Measurements from ENCODE around the gene S100Z.
"Not testable (repeated sequence)": the region's sequence is repeated elsewhere in the genome, so short reads cannot be mapped to it uniquely, and the experiment has no call there.

S100Z gene

GRCh38 chr5:76812209-76812608, 37.6 kb upstream of the S100Z start:
- H3K9ac ChIP-seq (ENCODE audit: low read length); H3K9me3 ChIP-seq (ENCODE audit: control insufficient read depth, low read length); DNase-seq (ENCODE audit: low read depth): not testable (repeated sequence)

GRCh38 chr5:76813982-76814562, 35.7 kb upstream of the S100Z start:
- H3K27me3 ChIP-seq (replicated peaks; ENCODE audit: control insufficient read depth, insufficient read depth, low read length) = no peaks in the 10 kb centered on the region
- H3K9me3 ChIP-seq (ENCODE audit: control insufficient read depth, low read length) = no peaks in the 10 kb centered on the region
- DNase-seq (ENCODE audit: low read depth) = peak; percentile 73
- H3K4me1 ChIP-seq (ENCODE audit: control insufficient read depth, insufficient read depth, low read length) = peaks cover 3% of the 10 kb centered on the region
- H3K4me3 ChIP-seq (ENCODE audit: low read length) = no peak overlapping the region
- no peaks in the 10 kb centered on the region for H3K36me3 ChIP-seq (ENCODE audit: control insufficient read depth, insufficient read depth, low read length, severe bottlenecking)
- no peak overlapping the region for H3K9ac ChIP-seq (ENCODE audit: low read length)

More at GRCh38 chr5:76812209-76812608, 37.6 kb upstream of the S100Z start:
- not testable (repeated sequence) for H3K27me3 ChIP-seq (replicated peaks; ENCODE audit: control insufficient read depth, insufficient read depth, low read length); H3K4me3 ChIP-seq (ENCODE audit: low read length); H3K36me3 ChIP-seq (ENCODE audit: control insufficient read depth, insufficient read depth, low read length, severe bottlenecking); H3K4me1 ChIP-seq (ENCODE audit: control insufficient read depth, insufficient read depth, low read length)

GRCh38 chr5:76816110-76816831, 33.5 kb upstream of the S100Z start:
- DNase-seq (ENCODE audit: low read depth) = peak; percentile 41
- Histone ChIP-seq H3K4me1 (ENCODE audit: control insufficient read depth, insufficient read depth, low read length) (peaks cover 15% of the 10 kb centered on the region), H3K27me3 (replicated peaks; ENCODE audit: control insufficient read depth, insufficient read depth, low read length) (peaks cover 4% of the 10 kb centered on the region), H3K9ac (ENCODE audit: low read length) (no peak overlapping the region), H3K36me3 (ENCODE audit: control insufficient read depth, insufficient read depth, low read length, severe bottlenecking) (no peaks in the 10 kb centered on the region), H3K9me3 (ENCODE audit: control insufficient read depth, low read length) (no peaks in the 10 kb centered on the region), H3K4me3 (ENCODE audit: low read length) (no peak overlapping the region)

GRCh38 chr5:76818844-76819831, 30.7 kb upstream of the S100Z start, which contains the start of gene F2RL1:
Gene F2RL1, plus strand, starts transcription at chr5:76819030. Its CDS starts 153 bp downstream, at chr5:76819183.
- DNase-seq (ENCODE audit: low read depth) = peak; percentile 70
- Histone ChIP-seq H3K9ac (ENCODE audit: low read length) (peak within 1 kb of the TSS; percentile 47), H3K4me3 (ENCODE audit: low read length) (peak within 1 kb of the TSS; percentile 79), H3K4me1 (ENCODE audit: control insufficient read depth, insufficient read depth, low read length) (peaks cover 15% of the 10 kb centered on the region), H3K27me3 (replicated peaks; ENCODE audit: control insufficient read depth, insufficient read depth, low read length) (peaks cover 4% of the 10 kb centered on the region), H3K36me3 (ENCODE audit: control insufficient read depth, insufficient read depth, low read length, severe bottlenecking) (no peaks in the 10 kb centered on the region), H3K9me3 (ENCODE audit: control insufficient read depth, low read length) (no peaks in the 10 kb centered on the region)

DNA sequence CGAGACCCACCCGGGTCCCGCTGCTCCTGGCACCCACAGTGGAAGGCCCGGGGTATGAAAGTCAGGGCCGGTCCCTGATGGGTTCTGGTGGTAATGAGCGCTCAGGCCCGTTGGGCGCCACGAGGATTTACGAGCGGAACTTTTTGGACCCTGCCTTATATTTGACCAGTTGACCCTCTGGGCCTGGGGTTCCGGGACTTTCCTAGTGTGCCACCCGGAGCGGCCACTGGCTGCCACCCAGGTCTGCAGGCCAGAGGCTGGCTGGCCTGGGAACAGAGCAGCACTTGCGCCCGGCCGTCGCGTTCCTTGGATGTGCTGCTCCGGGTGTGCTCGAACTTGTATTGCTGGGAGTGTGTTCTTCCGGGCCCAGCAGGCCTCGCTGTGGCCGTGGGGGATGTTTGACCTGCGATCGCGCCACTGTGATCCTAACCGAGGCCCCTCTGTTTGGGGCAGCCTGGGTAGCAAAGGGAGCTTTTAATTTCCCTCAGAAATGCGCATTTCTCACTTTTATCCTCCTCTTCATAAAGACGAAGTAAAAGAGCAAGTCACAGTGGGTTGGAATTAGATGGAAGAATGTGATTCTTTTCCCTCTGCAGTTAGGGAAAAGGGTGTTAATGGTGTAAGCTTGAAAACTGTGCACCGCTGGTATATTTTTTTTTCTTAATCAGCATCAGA, 29.8 kb upstream of the S100Z start:
- H3K9ac ChIP-seq (ENCODE audit: low read length) = peak overlapping the region; percentile 47
- no peaks in the 10 kb centered on the region for H3K36me3 ChIP-seq (ENCODE audit: control insufficient read depth, insufficient read depth, low read length, severe bottlenecking)

DNA sequence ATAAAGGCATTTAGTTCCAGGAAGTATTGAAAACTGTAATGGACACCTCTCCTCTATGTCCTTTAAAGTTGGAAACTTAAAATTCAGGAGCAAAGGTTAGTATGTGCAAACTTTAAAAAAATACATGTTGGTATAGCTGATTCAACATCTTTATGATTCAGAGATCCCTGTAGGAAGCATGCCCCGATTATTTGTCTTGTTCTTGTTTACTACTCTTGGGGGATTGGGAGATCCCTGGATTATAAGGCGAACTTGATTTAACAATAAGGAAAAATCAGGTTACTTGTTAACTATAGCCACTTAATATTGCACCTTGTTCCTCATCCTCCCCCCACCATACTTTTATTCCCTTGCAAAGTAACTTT, 29.3 kb upstream of the S100Z start:
- Histone ChIP-seq H3K27me3 (replicated peaks; ENCODE audit: control insufficient read depth, insufficient read depth, low read length) (peaks cover 4% of the 10 kb centered on the region), H3K9ac (ENCODE audit: low read length) (no peak overlapping the region), H3K36me3 (ENCODE audit: control insufficient read depth, insufficient read depth, low read length, severe bottlenecking) (no peaks in the 10 kb centered on the region), H3K4me1 (ENCODE audit: control insufficient read depth, insufficient read depth, low read length) (peaks cover 15% of the 10 kb centered on the region), H3K4me3 (ENCODE audit: low read length) (no peak overlapping the region), H3K9me3 (ENCODE audit: control insufficient read depth, low read length) (no peaks in the 10 kb centered on the region)
- no peak for DNase-seq (ENCODE audit: low read depth)

More for the DNA sequence above, 29.8 kb upstream of the S100Z start:
- H3K4me1 ChIP-seq (ENCODE audit: control insufficient read depth, insufficient read depth, low read length) = peaks cover 15% of the 10 kb centered on the region
- H3K9me3 ChIP-seq (ENCODE audit: control insufficient read depth, low read length) = no peaks in the 10 kb centered on the region
- H3K27me3 ChIP-seq (replicated peaks; ENCODE audit: control insufficient read depth, insufficient read depth, low read length) = peaks cover 4% of the 10 kb centered on the region
- no peak for DNase-seq (ENCODE audit: low read depth)
- H3K4me3 ChIP-seq (ENCODE audit: low read length) = peak overlapping the region; percentile 79

- H3K4me3 ChIP-seq (ENCODE audit: low read length) = no peak overlapping the region
- H3K36me3 ChIP-seq (ENCODE audit: control insufficient read depth, insufficient read depth, low read length, severe bottlenecking) = no peaks in the 10 kb centered on the region
- no peak overlapping the region for H3K9ac ChIP-seq (ENCODE audit: low read length)
- H3K4me1 ChIP-seq (ENCODE audit: control insufficient read depth, insufficient read depth, low read length) = peaks cover 15% of the 10 kb centered on the region
- H3K27me3 ChIP-seq (replicated peaks; ENCODE audit: control insufficient read depth, insufficient read depth, low read length) = peaks cover 4% of the 10 kb centered on the region
- no peaks in the 10 kb centered on the region for H3K9me3 ChIP-seq (ENCODE audit: control insufficient read depth, low read length)
- DNase-seq (ENCODE audit: low read depth) = no peak
These were observed 28.7 kb upstream of the S100Z start for GRCh38 chr5:76821136-76821535.

DNA sequence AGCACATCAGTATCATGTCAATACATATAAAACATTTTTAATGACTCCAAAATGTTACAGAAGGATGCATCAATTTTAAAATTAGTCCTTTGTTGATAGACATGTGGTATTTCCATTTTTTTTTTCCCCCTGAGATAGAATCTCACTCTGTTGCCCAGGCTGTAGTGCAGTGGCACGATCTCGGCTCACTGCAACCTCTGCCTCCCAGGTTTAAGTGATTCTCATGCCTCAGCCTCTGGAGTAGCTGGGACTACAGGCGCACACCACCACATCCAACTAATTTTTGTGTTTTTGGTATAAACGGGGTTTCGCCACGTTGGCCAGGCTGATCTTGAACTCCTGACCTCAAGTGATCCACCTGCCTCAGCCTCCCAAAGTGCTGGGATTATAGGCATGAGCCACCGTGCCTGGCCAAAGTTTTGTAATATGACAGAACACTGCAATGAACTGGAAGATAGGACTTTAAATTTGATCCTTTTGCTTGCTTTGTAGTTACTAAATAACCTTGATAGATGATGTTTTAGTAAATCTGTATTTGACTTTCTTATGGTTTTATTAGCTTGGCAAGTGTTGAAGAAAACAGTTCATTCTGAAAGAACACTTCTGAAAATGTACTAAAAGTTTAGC, 27.6 kb upstream of the S100Z start:
- H3K27me3 ChIP-seq (replicated peaks; ENCODE audit: control insufficient read depth, insufficient read depth, low read length); H3K4me3 ChIP-seq (ENCODE audit: low read length); H3K9me3 ChIP-seq (ENCODE audit: control insufficient read depth, low read length); H3K9ac ChIP-seq (ENCODE audit: low read length); DNase-seq (ENCODE audit: low read depth); H3K36me3 ChIP-seq (ENCODE audit: control insufficient read depth, insufficient read depth, low read length, severe bottlenecking): not testable (repeated sequence)
- peaks cover 15% of the 10 kb centered on the region for H3K4me1 ChIP-seq (ENCODE audit: control insufficient read depth, insufficient read depth, low read length)

GRCh38 chr5:76826416-76826815, 23.4 kb upstream of the S100Z start:
- not testable (repeated sequence) for H3K36me3 ChIP-seq (ENCODE audit: control insufficient read depth, insufficient read depth, low read length, severe bottlenecking); H3K9ac ChIP-seq (ENCODE audit: low read length); H3K9me3 ChIP-seq (ENCODE audit: control insufficient read depth, low read length)

GRCh38 chr5:76831110-76831452, 18.7 kb upstream of the S100Z start:
- no peak overlapping the region for H3K9ac ChIP-seq (ENCODE audit: low read length)

More at GRCh38 chr5:76826416-76826815, 23.4 kb upstream of the S100Z start:
- not testable (repeated sequence) for DNase-seq (ENCODE audit: low read depth); H3K4me3 ChIP-seq (ENCODE audit: low read length); H3K27me3 ChIP-seq (replicated peaks; ENCODE audit: control insufficient read depth, insufficient read depth, low read length); H3K4me1 ChIP-seq (ENCODE audit: control insufficient read depth, insufficient read depth, low read length)

More at GRCh38 chr5:76831110-76831452, 18.7 kb upstream of the S100Z start:
- no peak overlapping the region for H3K4me3 ChIP-seq (ENCODE audit: low read length)
- peak; percentile 46 for DNase-seq (ENCODE audit: low read depth)
- no peaks in the 10 kb centered on the region for H3K27me3 ChIP-seq (replicated peaks; ENCODE audit: control insufficient read depth, insufficient read depth, low read length)
- no peaks in the 10 kb centered on the region for H3K36me3 ChIP-seq (ENCODE audit: control insufficient read depth, insufficient read depth, low read length, severe bottlenecking)
- peaks cover 3% of the 10 kb centered on the region for H3K4me1 ChIP-seq (ENCODE audit: control insufficient read depth, insufficient read depth, low read length)
- H3K9me3 ChIP-seq (ENCODE audit: control insufficient read depth, low read length) = no peaks in the 10 kb centered on the region
